ENCODE measurements around the gene C21orf91.

Gene C21orf91

DNA sequence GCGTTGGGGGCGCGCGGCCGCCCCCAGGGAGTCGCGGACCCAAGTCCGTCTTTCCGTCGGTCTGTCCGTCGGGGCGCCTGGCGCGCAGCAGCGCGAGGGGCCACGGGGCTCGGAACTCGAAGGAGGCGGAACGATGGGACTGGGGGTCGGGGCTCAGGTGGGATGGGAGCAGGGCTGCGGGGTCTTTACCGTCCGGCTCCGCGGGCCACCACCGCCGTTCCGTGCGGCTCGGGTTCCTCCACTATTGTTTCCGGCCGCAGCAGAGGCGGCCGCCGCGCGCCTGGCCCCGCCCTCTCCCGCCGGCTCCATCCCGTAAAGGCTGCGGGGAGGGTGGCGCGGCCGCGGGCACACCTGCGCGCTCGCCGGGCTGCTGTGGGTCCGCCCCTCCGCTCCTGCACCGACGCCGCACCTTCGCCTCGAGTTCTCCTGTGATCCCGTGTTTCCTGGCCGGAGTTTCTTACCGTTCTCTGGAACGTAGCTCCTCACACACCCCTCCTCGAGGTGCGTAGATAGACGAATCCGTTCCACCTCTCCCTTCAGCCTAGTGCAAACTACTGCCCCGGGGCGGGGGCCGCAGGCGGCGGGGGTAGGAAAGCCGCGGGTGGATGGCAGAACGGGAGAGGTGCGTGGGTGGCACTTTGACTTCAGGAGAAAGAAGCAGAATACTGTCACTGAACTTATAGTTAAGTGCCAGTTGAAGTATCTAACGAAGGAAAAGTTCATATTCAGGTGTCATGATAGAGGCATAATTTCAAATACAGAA is at the start of gene C21orf91:
TSS of gene C21orf91 (minus strand) at position 243 of the 763 bp plus-strand sequence. CDS start 1,038 bp downstream, outside the sequence.
- peak within 1 kb of the TSS; percentile 84 for H3K4me3 ChIP-seq (ENCODE audit: low read length)
- peak; percentile 80 for DNase-seq (ENCODE audit: low read depth)
- TF ChIP-seq, protein P1, sequence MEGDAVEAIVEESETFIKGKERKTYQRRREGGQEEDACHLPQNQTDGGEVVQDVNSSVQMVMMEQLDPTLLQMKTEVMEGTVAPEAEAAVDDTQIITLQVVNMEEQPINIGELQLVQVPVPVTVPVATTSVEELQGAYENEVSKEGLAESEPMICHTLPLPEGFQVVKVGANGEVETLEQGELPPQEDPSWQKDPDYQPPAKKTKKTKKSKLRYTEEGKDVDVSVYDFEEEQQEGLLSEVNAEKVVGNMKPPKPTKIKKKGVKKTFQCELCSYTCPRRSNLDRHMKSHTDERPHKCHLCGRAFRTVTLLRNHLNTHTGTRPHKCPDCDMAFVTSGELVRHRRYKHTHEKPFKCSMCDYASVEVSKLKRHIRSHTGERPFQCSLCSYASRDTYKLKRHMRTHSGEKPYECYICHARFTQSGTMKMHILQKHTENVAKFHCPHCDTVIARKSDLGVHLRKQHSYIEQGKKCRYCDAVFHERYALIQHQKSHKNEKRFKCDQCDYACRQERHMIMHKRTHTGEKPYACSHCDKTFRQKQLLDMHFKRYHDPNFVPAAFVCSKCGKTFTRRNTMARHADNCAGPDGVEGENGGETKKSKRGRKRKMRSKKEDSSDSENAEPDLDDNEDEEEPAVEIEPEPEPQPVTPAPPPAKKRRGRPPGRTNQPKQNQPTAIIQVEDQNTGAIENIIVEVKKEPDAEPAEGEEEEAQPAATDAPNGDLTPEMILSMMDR (IDR thresholded peaks at IDR 0.05; ENCODE audit: insufficient read depth, low read depth, low read length, missing control alignments) = no peak

DNA sequence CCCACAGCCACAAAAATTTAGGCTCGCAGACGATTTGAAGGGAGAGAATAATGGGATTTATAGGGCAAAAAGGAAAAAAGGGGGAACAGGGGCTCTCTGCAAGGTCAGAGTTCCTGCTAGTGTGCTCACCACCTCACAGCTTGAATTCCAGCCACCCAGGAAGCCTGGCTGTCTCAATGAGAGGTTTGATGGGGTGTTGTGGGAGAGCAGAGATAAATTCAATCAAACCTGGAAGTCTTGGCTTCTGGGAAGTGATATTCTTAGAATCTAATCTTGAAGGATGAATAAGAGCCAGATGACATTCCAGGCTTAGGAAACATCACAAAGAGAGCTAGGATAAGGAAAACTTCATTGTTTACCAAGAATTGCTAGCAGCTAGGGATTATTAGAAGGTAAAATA is 47.4 kb upstream of the C21orf91 start:
- TF ChIP-seq, protein P1 (IDR thresholded peaks at IDR 0.05; ENCODE audit: insufficient read depth, low read depth, low read length, missing control alignments) = no peak
- H3K4me3 ChIP-seq (ENCODE audit: low read length) = no peak overlapping the region
- no peak for DNase-seq (ENCODE audit: low read depth)

DNA sequence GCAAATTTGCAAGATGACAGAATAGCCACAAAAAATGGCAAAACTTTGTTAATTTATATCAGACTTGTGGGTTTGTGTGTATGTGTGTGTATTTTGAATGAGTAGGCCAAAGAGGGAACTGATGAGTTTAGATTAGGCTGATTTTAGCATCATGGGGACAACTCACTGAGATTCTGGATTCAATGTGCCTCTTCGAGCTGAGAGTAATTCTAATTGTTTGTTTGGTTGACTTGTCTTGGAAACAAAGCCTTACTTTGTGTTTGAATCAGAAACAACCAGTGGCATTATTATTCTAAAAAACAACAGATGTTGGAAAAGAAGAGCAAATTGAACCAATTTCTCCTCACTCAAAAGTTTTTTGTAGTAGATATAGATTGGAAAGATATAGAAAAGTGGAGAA is 40.5 kb upstream of the C21orf91 start:
- no peak overlapping the region for H3K4me3 ChIP-seq (ENCODE audit: low read length)
- DNase-seq (ENCODE audit: low read depth) = no peak
- TF ChIP-seq, protein P1 (IDR thresholded peaks at IDR 0.05; ENCODE audit: insufficient read depth, low read depth, low read length, missing control alignments) = no peak

DNA sequence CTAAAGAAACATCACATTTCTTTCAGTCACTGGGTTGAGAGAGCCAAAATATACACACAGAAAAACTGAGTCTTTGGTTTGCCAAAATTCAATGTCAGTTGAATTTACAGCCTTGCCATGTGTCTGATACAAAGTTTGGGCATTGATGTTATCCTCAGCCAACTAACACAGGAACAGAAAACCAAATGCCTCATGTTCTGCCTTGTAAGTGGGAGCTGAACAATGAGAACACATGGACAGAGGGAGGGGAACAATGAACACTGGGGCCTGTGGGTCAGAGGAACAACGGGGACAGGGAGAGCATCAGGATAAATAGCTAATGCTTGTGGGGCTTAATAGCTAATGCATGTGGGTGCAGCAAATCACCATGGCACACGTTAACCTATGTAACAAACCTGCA is 39.6 kb upstream of the C21orf91 start:
- no peak overlapping the region for H3K4me3 ChIP-seq (ENCODE audit: low read length)
- TF ChIP-seq, protein P1 (IDR thresholded peaks at IDR 0.05; ENCODE audit: insufficient read depth, low read depth, low read length, missing control alignments) = no peak
- no peak for DNase-seq (ENCODE audit: low read depth)

DNA sequence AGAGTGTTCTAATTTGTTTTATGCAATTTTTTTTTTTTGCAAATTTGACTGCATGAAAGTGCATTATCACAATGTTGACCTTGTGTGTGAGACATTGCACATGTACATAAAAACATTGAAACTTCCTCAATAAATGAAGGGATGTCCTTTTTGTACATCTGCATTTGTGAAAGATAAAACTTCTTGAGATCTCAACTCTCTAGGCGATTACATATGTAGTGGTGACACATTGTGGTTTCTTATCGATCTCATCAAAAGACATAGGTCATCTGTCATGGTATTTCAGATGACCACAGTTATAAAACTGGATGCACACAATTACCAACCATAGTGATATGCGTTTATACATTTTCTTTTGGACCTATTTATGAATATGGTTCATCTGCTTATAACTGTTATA is 35.6 kb upstream of the C21orf91 start:
- no peak overlapping the region for H3K4me3 ChIP-seq (ENCODE audit: low read length)
- no peak for DNase-seq (ENCODE audit: low read depth)
- TF ChIP-seq, protein P1 (IDR thresholded peaks at IDR 0.05; ENCODE audit: insufficient read depth, low read depth, low read length, missing control alignments) = no peak

DNA sequence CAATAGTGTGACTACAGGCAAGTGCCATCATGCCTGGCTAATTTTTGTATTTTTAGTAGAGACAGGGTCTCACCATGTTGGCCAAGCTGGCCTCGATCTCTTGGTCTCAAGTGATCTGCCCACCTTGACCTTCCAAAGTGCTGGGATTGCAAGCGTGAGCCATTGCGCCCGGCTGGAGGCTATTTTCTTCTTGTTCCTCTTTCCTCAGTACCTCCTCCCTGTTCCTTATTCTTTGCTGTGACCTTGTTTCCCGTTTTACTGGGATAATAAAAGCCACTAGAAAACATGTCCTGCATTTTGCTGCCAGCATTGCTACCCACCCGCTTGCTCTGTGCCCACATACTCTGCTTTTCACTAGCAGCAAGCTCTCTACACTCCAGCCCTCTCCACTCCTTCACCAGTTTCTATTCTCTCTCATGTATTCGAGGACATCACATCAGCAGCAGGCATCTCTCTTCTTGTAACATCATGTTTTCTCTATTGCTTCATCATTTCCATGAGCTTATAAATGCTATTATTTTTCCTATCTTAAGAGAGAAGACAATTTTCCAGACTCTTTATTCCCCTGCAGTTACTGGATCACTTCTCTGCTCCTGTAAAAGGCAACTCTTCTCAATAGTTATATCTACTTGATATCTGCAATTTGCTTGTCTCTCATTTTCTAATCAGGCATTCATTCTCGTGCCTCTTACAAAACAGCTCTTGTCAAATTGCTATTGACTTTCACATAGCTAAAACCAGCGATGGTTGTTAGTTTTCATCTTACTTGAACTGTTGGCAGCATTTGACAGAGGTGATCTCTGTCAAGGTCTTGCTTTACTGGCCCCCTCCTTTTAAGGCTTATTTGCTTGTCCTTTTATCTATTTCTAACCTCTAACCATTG is 34.5 kb upstream of the C21orf91 start:
- TF ChIP-seq, protein P1 (IDR thresholded peaks at IDR 0.05; ENCODE audit: insufficient read depth, low read depth, low read length, missing control alignments) = no peak
- no peak overlapping the region for H3K4me3 ChIP-seq (ENCODE audit: low read length)
- no peak for DNase-seq (ENCODE audit: low read depth)
